Esophagus muscularis mucosa (tissue), 4 donors: ENCODE data around the gene MFSD11.

Experiments used
- CTCF ChIP-seq, 3 experiments: fragments of 200-600 bp in 2 of 3; fragments of 450-650 bp in 1 of 3; sonication (generic) in 2 of 3; IDR thresholded peaks; one replicate each; pipeline ENCODE4 v1.5.1; 2017 to 2019; ENCODE audit warnings: antibody characterized with exemption in 3 of 3, mild to moderate bottlenecking in 2 of 3, moderate library complexity in 1 of 3
- EP300 ChIP-seq: sonication (generic); formaldehyde crosslinking; IDR thresholded peaks from one replicate; pipeline ENCODE4 v1.6.1; 2017; ENCODE audit warnings: antibody characterized with exemption
- POLR2AphosphoS5 ChIP-seq, 2 donors: sonication (generic); formaldehyde crosslinking; IDR thresholded peaks; one replicate each; pipeline ENCODE4 v1.6.1; 2017; ENCODE audit warnings: antibody characterized with exemption in 2 of 2

- TF ChIP-seq CTCF (IDR thresholded peaks at IDR 0.05) (no peak), POLR2AphosphoS5 (IDR thresholded peaks at IDR 0.05) (peak; percentile 44 to 65), EP300 (no peak)
These were observed 40.9 kb upstream of the MFSD11 start for GRCh38 chr17:76696763-76697701.
